CD4-positive, CD25-positive, alpha-beta regulatory T cell (primary cell): ENCODE data around the gene DDX31. TPM values are rescaled to one million over a fixed set of nuclear protein-coding genes. Genes with fewer than 3 reads are reported as not detected.

Source experiments
- polyA plus RNA-seq, 4 donors: library from polyadenylated mRNA; unstranded; fragments of 300-500 nt; fragmentation: Illumina TruSeq; gene quantifications; one replicate each; pipeline ENCODE4 v1.2.3, GENCODE V29; 2021
- total RNA-seq: library from RNA; stranded (reverse); gene quantifications from one replicate; pipeline ENCODE4 v1.2.3, GENCODE V29; 2022

DDX31 gene
- total and polyA plus RNA-seq, 5 donors from 2014 or later: 7.1 to 12.1 (median 7.3) TPM

Other genes with a start within 250 kb of the DDX31 start
- not detected for gene BARHL1, start 87.4 kb downstream of the DDX31 start, total RNA-seq
- gene BARHL1, start 87.4 kb downstream of the DDX31 start, polyA plus RNA-seq: not detected
- gene GTF3C4, start 481 bp upstream of the DDX31 start, total RNA-seq: 10.2 TPM
- 1 to 10 TPM; 2.8 to 4.5 (median 3.4) TPM for gene GTF3C4, start 481 bp upstream of the DDX31 start, polyA plus RNA-seq
- not detected for gene AK8, start 208.3 kb upstream of the DDX31 start, total RNA-seq
- under 1 TPM in 1 of 4 donors, not detected in 3; 0.21 TPM for gene AK8, start 208.3 kb upstream of the DDX31 start, polyA plus RNA-seq
- 0.32 TPM for gene SPACA9, start 208.9 kb upstream of the DDX31 start, total RNA-seq
- gene SPACA9, start 208.9 kb upstream of the DDX31 start, polyA plus RNA-seq: 1 to 10 TPM in 2 of 4 donors, under 1 TPM in 2; 0.61 to 2.2 (median 1.2) TPM